ENCODE results near the gene TBC1D22A. TPM values are rescaled to one million over a fixed set of nuclear protein-coding genes. Genes with fewer than 3 reads are reported as not detected.
"Not testable (repeated sequence)": the region's sequence is repeated elsewhere in the genome, so short reads cannot be mapped to it uniquely, and the experiment has no call there.

Gene TBC1D22A
- total RNA-seq, 2 donors from 2014 or later, result 28.9 to 31.3 TPM

- no peaks in the 10 kb centered on the region for H3K27me3 ChIP-seq (replicated peaks; ENCODE audit: insufficient read depth)
- no peak for ATAC-seq (ENCODE audit: insufficient number of reproducible peaks, low FRiP score, low read depth)
- TF ChIP-seq, protein P1, sequence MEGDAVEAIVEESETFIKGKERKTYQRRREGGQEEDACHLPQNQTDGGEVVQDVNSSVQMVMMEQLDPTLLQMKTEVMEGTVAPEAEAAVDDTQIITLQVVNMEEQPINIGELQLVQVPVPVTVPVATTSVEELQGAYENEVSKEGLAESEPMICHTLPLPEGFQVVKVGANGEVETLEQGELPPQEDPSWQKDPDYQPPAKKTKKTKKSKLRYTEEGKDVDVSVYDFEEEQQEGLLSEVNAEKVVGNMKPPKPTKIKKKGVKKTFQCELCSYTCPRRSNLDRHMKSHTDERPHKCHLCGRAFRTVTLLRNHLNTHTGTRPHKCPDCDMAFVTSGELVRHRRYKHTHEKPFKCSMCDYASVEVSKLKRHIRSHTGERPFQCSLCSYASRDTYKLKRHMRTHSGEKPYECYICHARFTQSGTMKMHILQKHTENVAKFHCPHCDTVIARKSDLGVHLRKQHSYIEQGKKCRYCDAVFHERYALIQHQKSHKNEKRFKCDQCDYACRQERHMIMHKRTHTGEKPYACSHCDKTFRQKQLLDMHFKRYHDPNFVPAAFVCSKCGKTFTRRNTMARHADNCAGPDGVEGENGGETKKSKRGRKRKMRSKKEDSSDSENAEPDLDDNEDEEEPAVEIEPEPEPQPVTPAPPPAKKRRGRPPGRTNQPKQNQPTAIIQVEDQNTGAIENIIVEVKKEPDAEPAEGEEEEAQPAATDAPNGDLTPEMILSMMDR (IDR thresholded peaks at IDR 0.05), result no peak
- H3K4me3 ChIP-seq, result no peak overlapping the region
- no peak overlapping the region for H3K27ac ChIP-seq
- no peaks in the 10 kb centered on the region for H3K9me3 ChIP-seq
- no peaks in the 10 kb centered on the region for H3K36me3 ChIP-seq
- DNase-seq (ENCODE audit: low spot score), result no peak
- no peaks in the 10 kb centered on the region for H3K4me1 ChIP-seq (ENCODE audit: control insufficient read depth in 1 of 2, low read depth in 2 of 2)
Measured at GRCh38 chr22:47139013-47139789, 376.8 kb downstream of the TBC1D22A start.

DNA sequence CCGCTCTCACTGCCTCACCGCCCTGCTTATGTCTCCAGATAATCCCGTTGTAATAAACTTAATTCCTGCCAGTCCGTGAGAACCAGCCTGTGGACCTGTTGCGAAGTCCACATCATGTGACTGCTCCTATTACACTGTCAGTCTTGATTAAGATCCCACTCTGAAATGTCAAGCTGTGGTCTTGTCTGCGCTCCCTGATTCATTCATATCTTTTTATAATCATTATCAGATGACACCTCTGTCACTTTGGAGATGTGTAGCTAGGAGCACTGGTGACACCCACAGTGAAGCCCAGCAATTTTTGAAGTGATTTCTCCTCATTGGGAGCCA, 377.3 kb downstream of the TBC1D22A start:
- ATAC-seq (ENCODE audit: insufficient number of reproducible peaks, low FRiP score, low read depth) (no peak), DNase-seq (ENCODE audit: low spot score) (no peak)
- no peaks in the 10 kb centered on the region for H3K4me1 ChIP-seq (ENCODE audit: control insufficient read depth in 1 of 2, low read depth in 2 of 2)
- no peak overlapping the region for H3K27ac ChIP-seq
- no peak overlapping the region for H3K4me3 ChIP-seq
- H3K36me3 ChIP-seq, result no peaks in the 10 kb centered on the region
- TF ChIP-seq, protein P1 (IDR thresholded peaks at IDR 0.05), result no peak
- no peaks in the 10 kb centered on the region for H3K27me3 ChIP-seq (replicated peaks; ENCODE audit: insufficient read depth)
- no peaks in the 10 kb centered on the region for H3K9me3 ChIP-seq

- H3K36me3 ChIP-seq; H3K27me3 ChIP-seq (replicated peaks; ENCODE audit: insufficient read depth); DNase-seq (ENCODE audit: low spot score); H3K27ac ChIP-seq; H3K4me1 ChIP-seq (ENCODE audit: control insufficient read depth in 1 of 2, low read depth in 2 of 2); ATAC-seq (ENCODE audit: insufficient number of reproducible peaks, low FRiP score, low read depth); H3K4me3 ChIP-seq; H3K9me3 ChIP-seq: not testable (repeated sequence)
Measured at GRCh38 chr22:47140975-47141374, 378.5 kb downstream of the TBC1D22A start.

DNA sequence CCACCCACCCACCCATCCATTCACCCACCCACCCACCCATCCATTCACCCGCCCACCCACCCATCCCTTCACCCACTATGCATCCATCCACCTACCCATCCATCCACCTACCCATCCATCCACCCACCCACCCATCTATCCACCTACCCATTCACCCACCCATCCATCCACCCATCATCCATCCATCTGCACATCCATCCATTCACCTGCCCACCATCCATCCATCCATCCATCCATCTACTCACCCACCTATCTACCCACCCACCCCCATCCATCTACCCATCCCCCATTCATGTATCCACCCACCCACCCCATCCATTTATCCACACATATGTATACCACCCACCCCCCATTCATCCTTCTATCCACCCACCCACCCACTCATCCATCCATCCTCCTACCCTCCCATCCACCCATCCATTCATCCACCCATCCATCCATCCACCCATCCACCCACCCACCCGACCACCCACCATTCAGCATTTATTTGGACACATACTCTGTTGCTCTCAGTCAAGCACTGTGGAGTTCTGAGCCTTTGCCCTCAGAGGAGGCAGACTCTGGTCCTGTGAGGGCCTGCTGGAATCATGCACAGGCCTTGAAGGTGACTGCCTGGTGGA, 380.1 kb downstream of the TBC1D22A start:
- Histone ChIP-seq H3K27ac (no peak overlapping the region), H3K27me3 (replicated peaks; ENCODE audit: insufficient read depth) (no peaks in the 10 kb centered on the region), H3K4me3 (no peak overlapping the region), H3K9me3 (no peaks in the 10 kb centered on the region), H3K4me1 (ENCODE audit: control insufficient read depth in 1 of 2, low read depth in 2 of 2) (no peaks in the 10 kb centered on the region), H3K36me3 (no peaks in the 10 kb centered on the region)
- DNase-seq (ENCODE audit: low spot score) (no peak), ATAC-seq (ENCODE audit: insufficient number of reproducible peaks, low FRiP score, low read depth) (no peak)
- TF ChIP-seq, protein P1 (IDR thresholded peaks at IDR 0.05), result no peak

DNA sequence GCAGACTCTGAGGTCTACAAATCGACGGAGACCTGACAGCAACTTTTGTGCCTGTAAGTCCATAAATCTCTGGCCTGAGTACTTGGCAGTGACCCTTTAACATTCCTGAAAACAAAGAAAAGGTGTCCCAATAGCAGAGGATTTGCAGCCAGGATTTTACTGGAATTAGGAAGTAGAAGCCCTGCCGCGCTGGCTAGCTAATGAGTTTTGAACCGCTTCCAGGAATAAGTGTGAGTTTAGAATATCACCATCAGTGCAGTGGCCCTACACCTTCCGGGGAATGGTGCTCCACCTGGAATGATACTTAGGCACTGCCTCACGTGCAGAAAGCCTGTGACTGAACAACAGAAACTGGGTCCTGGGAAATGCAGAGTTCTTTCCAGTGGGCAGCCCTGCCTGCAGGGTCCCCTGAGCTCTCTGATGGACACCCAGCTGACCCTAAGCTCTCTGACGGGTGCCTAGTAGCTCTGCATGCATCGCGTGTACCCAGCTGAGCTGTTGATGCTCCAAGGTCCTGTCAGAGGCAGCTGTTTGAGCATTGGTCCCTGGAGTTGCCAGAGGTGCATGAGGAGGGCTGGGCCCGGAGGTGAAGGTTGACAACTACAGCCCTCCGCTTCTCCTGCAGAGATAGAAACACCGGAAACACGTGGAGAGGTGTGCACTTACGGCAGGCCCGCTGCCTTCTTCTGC, 380.9 kb downstream of the TBC1D22A start:
- H3K27me3 ChIP-seq (replicated peaks; ENCODE audit: insufficient read depth), result no peaks in the 10 kb centered on the region
- DNase-seq (ENCODE audit: low spot score), result no peak
- no peaks in the 10 kb centered on the region for H3K9me3 ChIP-seq
- no peak overlapping the region for H3K4me3 ChIP-seq
- no peaks in the 10 kb centered on the region for H3K36me3 ChIP-seq
- TF ChIP-seq, protein P1 (IDR thresholded peaks at IDR 0.05), result no peak
- H3K4me1 ChIP-seq (ENCODE audit: control insufficient read depth in 1 of 2, low read depth in 2 of 2), result no peaks in the 10 kb centered on the region
- no peak for ATAC-seq (ENCODE audit: insufficient number of reproducible peaks, low FRiP score, low read depth)
- H3K27ac ChIP-seq, result no peak overlapping the region
